Fibroblast of lung (primary cell): ENCODE data around the gene C16orf74. TPM values are rescaled to one million over a fixed set of nuclear protein-coding genes. Genes with fewer than 3 reads are reported as not detected.

Experiments
- DNase-seq, 2 donors: peaks; one replicate each; pipeline versions ENCODE4 v3.0.0 to v3.0.0-alpha.2; 2010; ENCODE audit warnings: low read depth in 2 of 2
- H2AFZ ChIP-seq: 2 replicates; pipeline ENCODE4 v1.5.1; 2012; ENCODE audit warnings: low read length, control low read depth, inconsistent platforms
- H3K27ac ChIP-seq: 2 replicates; pipeline ENCODE4 v1.5.1; 2011; ENCODE audit warnings: low read length, control low read depth; ENCODE audit not compliant: insufficient read depth
- H3K27me3 ChIP-seq: 2 replicates; pipeline ENCODE4 v1.5.1; 2011; ENCODE audit warnings: mild to moderate bottlenecking, low read length; ENCODE audit not compliant: control insufficient read depth, insufficient read depth
- H3K36me3 ChIP-seq: 2 replicates; pipeline ENCODE4 v1.5.1; 2011; ENCODE audit warnings: low read length; ENCODE audit not compliant: control insufficient read depth, insufficient read depth
- H3K4me1 ChIP-seq: 2 replicates; pipeline ENCODE4 v1.5.1; 2011; ENCODE audit warnings: low read length; ENCODE audit not compliant: control insufficient read depth, insufficient read depth; ENCODE audit errors: extremely low read depth
- H3K4me2 ChIP-seq: 2 replicates; pipeline ENCODE4 v1.5.1; 2011; ENCODE audit warnings: low read length, control low read depth; ENCODE audit not compliant: insufficient read depth; ENCODE audit errors: extremely low read depth
- H3K4me3 ChIP-seq, 4 experiments: fragments of 200-600 bp in 1 of 4; sonication (generic) in 1 of 4; replicated peaks in 1 of 4; 2 replicates each; pipeline ENCODE4 v1.5.1; 2011 to 2016; ENCODE audit warnings: low read length in 4 of 4, low read depth in 3 of 4, mild to moderate bottlenecking in 3 of 4, control low read depth in 2 of 4, inconsistent platforms in 1 of 4, mixed read lengths in 1 of 4; ENCODE audit not compliant: insufficient read depth in 1 of 4; ENCODE audit errors: control extremely low read depth in 1 of 4
- H3K79me2 ChIP-seq: 2 replicates; pipeline ENCODE4 v1.5.1; 2012; ENCODE audit warnings: mild to moderate bottlenecking, low read length, inconsistent platforms; ENCODE audit not compliant: control insufficient read depth, insufficient read depth
- H3K9ac ChIP-seq: 2 replicates; pipeline ENCODE4 v1.5.1; 2011; ENCODE audit warnings: mild to moderate bottlenecking, low read length, control low read depth; ENCODE audit not compliant: insufficient read depth
- H3K9me3 ChIP-seq: 2 replicates; pipeline ENCODE4 v1.5.1; 2012; ENCODE audit warnings: low read depth, low read length; ENCODE audit not compliant: control insufficient read depth, insufficient read depth
- H4K20me1 ChIP-seq: 2 replicates; pipeline ENCODE4 v1.5.1; 2011; ENCODE audit warnings: low read length; ENCODE audit not compliant: control insufficient read depth, insufficient read depth; ENCODE audit errors: extremely low read depth
- CTCF ChIP-seq, 2 donors: IDR thresholded peaks in 1 of 2; conservative IDR thresholded peaks in 1 of 2; 1 replicate in 1 of 2; 2 replicates in 1 of 2; pipeline ENCODE4 v1.5.1; 2011 to 2012; ENCODE audit warnings: low read length in 2 of 2, control low read depth in 1 of 2, inconsistent platforms in 1 of 2, low read depth in 1 of 2, mild to moderate bottlenecking in 1 of 2
- EZH2 ChIP-seq: IDR thresholded peaks from 2 replicates; pipeline ENCODE4 v1.5.1; 2012; ENCODE audit warnings: low read length, control low read depth, mild to moderate bottlenecking; ENCODE audit errors: missing control alignments
- polyA plus RNA-seq, 2 donors: library from polyadenylated mRNA; depleted of rRNA in 1 of 2; stranded (reverse) in 1 of 2; unstranded in 1 of 2; fragments of >200 nt; gene quantifications; 2 replicates each; pipeline ENCODE4 v1.2.1, GENCODE V29; 2011 to 2012; ENCODE audit warnings: missing spikeins in 1 of 2
- total RNA-seq: library from RNA; depleted of rRNA; stranded (reverse); fragments of >200 nt; gene quantifications from 2 replicates; pipeline ENCODE4 v1.2.1, GENCODE V29; 2014

C16orf74 gene
- total and polyA plus RNA-seq, 2 donors (not counting 1 experiment from before 2014, with no cell fraction given): 4.6 to 6.4 TPM

- no peaks in the 10 kb centered on the region for H3K9me3 ChIP-seq
- H3K36me3 ChIP-seq: no peaks in the 10 kb centered on the region
- TF ChIP-seq EZH2 (no peak), CTCF (conservative IDR thresholded peaks at IDR 0.05 in 1 of 2, IDR thresholded peaks at IDR 0.05 in 1 of 2; ENCODE audit: low read depth in 1 of 2, low read length in 2 of 2) (no peak)
- no peak overlapping the region for H3K9ac ChIP-seq
- H3K4me2 ChIP-seq: no peak overlapping the region
- H3K27me3 ChIP-seq: peaks cover 14% of the 10 kb centered on the region
- no peaks in the 10 kb centered on the region for H4K20me1 ChIP-seq
- DNase-seq: no peak
- no peaks in the 10 kb centered on the region for H3K79me2 ChIP-seq
- H3K27ac ChIP-seq: no peak overlapping the region
- no peak overlapping the region for H3K4me3 ChIP-seq
- no peaks in the 10 kb centered on the region for H3K4me1 ChIP-seq
- no peak overlapping the region for H2AFZ ChIP-seq
Measured at GRCh38 chr16:85698935-85699558, 51.8 kb downstream of the C16orf74 start.

- Histone ChIP-seq H4K20me1 (no peaks in the 10 kb centered on the region), H3K9ac (no peak overlapping the region)
Measured at GRCh38 chr16:85698459-85698891, 52.4 kb downstream of the C16orf74 start.

GRCh38 chr16:85697431-85697830, 53.5 kb downstream of the C16orf74 start:
- Histone ChIP-seq H3K4me3 (no peak overlapping the region), H3K4me2 (no peak overlapping the region), H3K27ac (no peak overlapping the region), H4K20me1 (no peaks in the 10 kb centered on the region), H3K79me2 (no peaks in the 10 kb centered on the region), H3K9ac (no peak overlapping the region), H3K36me3 (no peaks in the 10 kb centered on the region), H3K9me3 (no peaks in the 10 kb centered on the region), H3K27me3 (peaks cover 14% of the 10 kb centered on the region), H3K4me1 (no peaks in the 10 kb centered on the region), H2AFZ (no peak overlapping the region)
- no peak for DNase-seq
- TF ChIP-seq EZH2: no peak
- TF ChIP-seq CTCF (conservative IDR thresholded peaks at IDR 0.05 in 1 of 2, IDR thresholded peaks at IDR 0.05 in 1 of 2; ENCODE audit: low read depth in 1 of 2, low read length in 2 of 2): no peak

More at GRCh38 chr16:85698459-85698891, 52.4 kb downstream of the C16orf74 start:
- H3K36me3 ChIP-seq: no peaks in the 10 kb centered on the region
- H3K27ac ChIP-seq: no peak overlapping the region
- peaks cover 14% of the 10 kb centered on the region for H3K27me3 ChIP-seq
- no peaks in the 10 kb centered on the region for H3K4me1 ChIP-seq
- no peak for DNase-seq
- no peak overlapping the region for H3K4me3 ChIP-seq
- no peaks in the 10 kb centered on the region for H3K9me3 ChIP-seq
- H2AFZ ChIP-seq: no peak overlapping the region
- no peak overlapping the region for H3K4me2 ChIP-seq
- TF ChIP-seq EZH2: no peak
- TF ChIP-seq CTCF (conservative IDR thresholded peaks at IDR 0.05 in 1 of 2, IDR thresholded peaks at IDR 0.05 in 1 of 2; ENCODE audit: low read depth in 1 of 2, low read length in 2 of 2): no peak
- H3K79me2 ChIP-seq: no peaks in the 10 kb centered on the region
